Activated B cell treated with CpG ODN at 0.5 μM for 24 hours (primary cell): Measurements from ENCODE around the gene CENPP. TPM values are rescaled to one million over a fixed set of nuclear protein-coding genes. Genes with fewer than 3 reads are reported as not detected.

Experiments used
- ATAC-seq: fragments of 200-7000 bp; cut with Tn5 transposase; one replicate; pipeline ENCODE4 v1.10.0; 2021; ENCODE audit warnings: low read depth, mild to moderate bottlenecking, moderate library complexity
- CTCF ChIA-PET: fragments of 350-600 bp; sonication (Branson Sonifier 250); formaldehyde crosslinking; loops from one replicate; lab custom pipeline; 2021; ENCODE audit warnings: antibody characterized with exemption; lab: Charles Lee
- POLR2A ChIA-PET: fragments of 350-600 bp; sonication (Branson Sonifier 250); formaldehyde crosslinking; loops from one replicate; lab custom pipeline; 2021; ENCODE audit warnings: antibody characterized with exemption; lab: Charles Lee
- DNase-seq: peaks from one replicate; pipeline ENCODE4 v3.0.0; 2022
- H3K27ac Mint-ChIP-seq: one replicate; pipeline ENCODE4 v1.8.0; 2020; ENCODE audit warnings: mixed read lengths
- H3K27me3 Mint-ChIP-seq: one replicate; pipeline ENCODE4 v1.8.0; 2021; ENCODE audit warnings: mixed read lengths
- H3K36me3 Mint-ChIP-seq: one replicate; pipeline ENCODE4 v1.8.0; 2021; ENCODE audit warnings: low read depth, mixed read lengths
- H3K4me1 Mint-ChIP-seq: one replicate; pipeline ENCODE4 v1.8.0; 2021; ENCODE audit warnings: mixed read lengths
- H3K4me3 Mint-ChIP-seq: one replicate; pipeline ENCODE4 v1.8.0; 2020; ENCODE audit warnings: mild to moderate bottlenecking, mixed read lengths
- H3K9me3 Mint-ChIP-seq: one replicate; pipeline ENCODE4 v1.8.0; 2020; ENCODE audit warnings: mixed read lengths
- CTCF ChIP-seq: fragments of 200-600 bp; IDR thresholded peaks from one replicate; pipeline ENCODE4 v1.8.0; 2022; ENCODE audit warnings: antibody characterized with exemption, mild to moderate bottlenecking
- intact Hi-C: fragments of 100-400 bp; cut with micrococcal nuclease; formaldehyde crosslinking; loops from one replicate; pipeline ENCODE4 v1.15.1; 2024
- total RNA-seq: library from RNA; stranded (reverse); gene quantifications from 2 replicates; pipeline ENCODE4 v1.2.3, GENCODE V29; 2022

CENPP gene
- total RNA-seq, 1 donor from 2014 or later, result 5.7 TPM

- ChIA-PET POLR2A (no interaction called here), CTCF (no interaction called here)
- intact Hi-C loops, result no loop called here
- no peaks in the 10 kb centered on the region for H3K4me1 Mint-ChIP-seq
- ATAC-seq (no peak), DNase-seq (no peak)
- TF ChIP-seq CTCF, result no peak
- H3K4me3 Mint-ChIP-seq, result no peak overlapping the region
- H3K27me3 Mint-ChIP-seq, result no peaks in the 10 kb centered on the region
- H3K27ac Mint-ChIP-seq, result no peak overlapping the region
- H3K36me3 Mint-ChIP-seq, result no peaks in the 10 kb centered on the region
- no peaks in the 10 kb centered on the region for H3K9me3 Mint-ChIP-seq
Measured at GRCh38 chr9:92463984-92464383, 138.2 kb downstream of the CENPP start.

GRCh38 chr9:92467041-92467440, 141.3 kb downstream of the CENPP start:
- ChIA-PET POLR2A (no interaction called here), CTCF (no interaction called here)
- TF ChIP-seq CTCF, result no peak
- Mint-ChIP-seq H3K36me3 (no peaks in the 10 kb centered on the region), H3K4me3 (no peak overlapping the region), H3K4me1 (no peaks in the 10 kb centered on the region), H3K9me3 (no peaks in the 10 kb centered on the region), H3K27me3 (no peaks in the 10 kb centered on the region), H3K27ac (no peak overlapping the region)
- intact Hi-C loops, result no loop called here
- ATAC-seq (no peak), DNase-seq (no peak)

GRCh38 chr9:92467511-92467910, 141.8 kb downstream of the CENPP start:
- Mint-ChIP-seq H3K27ac (no peak overlapping the region), H3K4me1 (no peaks in the 10 kb centered on the region), H3K36me3 (no peaks in the 10 kb centered on the region), H3K27me3 (no peaks in the 10 kb centered on the region), H3K9me3 (no peaks in the 10 kb centered on the region), H3K4me3 (no peak overlapping the region)
- ATAC-seq (no peak), DNase-seq (no peak)
- CTCF ChIA-PET, result no interaction called here
- TF ChIP-seq CTCF, result no peak
- intact Hi-C loops, result no loop called here
- POLR2A ChIA-PET, result no interaction called here

- intact Hi-C loops, result no loop called here
- CTCF ChIA-PET, result no interaction called here
- no peak for ATAC-seq
- Mint-ChIP-seq H3K4me1 (no peaks in the 10 kb centered on the region), H3K27me3 (no peaks in the 10 kb centered on the region), H3K36me3 (no peaks in the 10 kb centered on the region), H3K4me3 (no peak overlapping the region), H3K27ac (no peak overlapping the region), H3K9me3 (no peaks in the 10 kb centered on the region)
- POLR2A ChIA-PET, result no interaction called here
- TF ChIP-seq CTCF, result no peak
- no peak for DNase-seq
Measured at GRCh38 chr9:92468206-92468605, 142.5 kb downstream of the CENPP start.

GRCh38 chr9:92474587-92474986, 148.8 kb downstream of the CENPP start:
- no peak overlapping the region for H3K4me3 Mint-ChIP-seq
- no peaks in the 10 kb centered on the region for H3K9me3 Mint-ChIP-seq
- H3K27me3 Mint-ChIP-seq, result no peaks in the 10 kb centered on the region
- H3K4me1 Mint-ChIP-seq, result no peaks in the 10 kb centered on the region
- DNase-seq (no peak), ATAC-seq (no peak)
- H3K27ac Mint-ChIP-seq, result no peak overlapping the region
- no peaks in the 10 kb centered on the region for H3K36me3 Mint-ChIP-seq
- TF ChIP-seq CTCF, result no peak
- ChIA-PET POLR2A (no interaction called here), CTCF (no interaction called here)
- intact Hi-C loops, result no loop called here
